Caco-2 (cell line): ENCODE data around the gene DDOST. TPM values are rescaled to one million over a fixed set of nuclear protein-coding genes. Genes with fewer than 3 reads are reported as not detected.

Source experiments
- BruUV-seq: library from RNA; stranded (reverse); fragments of 400-500 nt; replicated peaks from 2 replicates; lab custom pipeline; 2021; lab: Mats Ljungman, UMichigan
- CTCF ChIA-PET: fragments of 300-600 bp; sonication (Branson Sonifier 250); formaldehyde crosslinking; loops from one replicate; lab custom pipeline; 2022; ENCODE audit warnings: antibody characterized with exemption; lab: Charles Lee
- POLR2A ChIA-PET: fragments of 300-600 bp; sonication (Branson Sonifier 250); formaldehyde crosslinking; loops from one replicate; lab custom pipeline; 2022; ENCODE audit warnings: antibody characterized with exemption; lab: Charles Lee
- DNase-seq, 2 experiments: peaks; one replicate each; pipeline versions ENCODE4 v3.0.0 to v3.0.0-alpha.2; 2020 to 2022
- H3K27me3 ChIP-seq: replicated peaks from 2 replicates; pipeline ENCODE4 v1.6.0; 2011; ENCODE audit warnings: low read length; ENCODE audit not compliant: control insufficient read depth, insufficient read depth
- H3K36me3 ChIP-seq: 2 replicates; pipeline ENCODE4 v1.5.1; 2011; ENCODE audit warnings: low read length; ENCODE audit not compliant: control insufficient read depth, insufficient read depth
- H3K4me1 ChIP-seq: fragments of 250-450 bp; sonication (Bioruptor Pico); 2 replicates; pipeline ENCODE4 v1.5.1; 2020; ENCODE audit warnings: mild to moderate bottlenecking
- H3K4me3 ChIP-seq: 2 replicates; pipeline ENCODE4 v1.5.1; 2011; ENCODE audit warnings: low read depth, mild to moderate bottlenecking, control low read depth, low read length
- H3K9me3 ChIP-seq: fragments of 250-450 bp; sonication (Bioruptor Pico); 2 replicates; pipeline ENCODE4 v1.5.1; 2020; ENCODE audit warnings: mild to moderate bottlenecking, moderate library complexity
- H3K27ac Mint-ChIP-seq: one replicate; pipeline ENCODE4 v1.8.0; 2022; ENCODE audit warnings: mixed read lengths; ENCODE audit not compliant: unreplicated experiment
- H3K27me3 Mint-ChIP-seq: one replicate; pipeline ENCODE4 v1.8.0; 2022; ENCODE audit warnings: mixed read lengths; ENCODE audit not compliant: insufficient read depth, unreplicated experiment
- H3K36me3 Mint-ChIP-seq: one replicate; pipeline ENCODE4 v1.8.0; 2022; ENCODE audit warnings: mild to moderate bottlenecking, mixed read lengths; ENCODE audit not compliant: insufficient read depth, unreplicated experiment
- H3K4me1 Mint-ChIP-seq: one replicate; pipeline ENCODE4 v1.8.0; 2022; ENCODE audit warnings: low read depth, mixed read lengths; ENCODE audit not compliant: unreplicated experiment
- H3K4me3 Mint-ChIP-seq: one replicate; pipeline ENCODE4 v1.8.0; 2022; ENCODE audit warnings: mild to moderate bottlenecking, moderate library complexity, mixed read lengths; ENCODE audit not compliant: unreplicated experiment
- H3K9me3 Mint-ChIP-seq: one replicate; pipeline ENCODE4 v1.8.0; 2022; ENCODE audit warnings: mixed read lengths; ENCODE audit not compliant: unreplicated experiment
- intact Hi-C: fragments of 100-400 bp; cut with micrococcal nuclease; formaldehyde crosslinking; loops from one replicate; pipeline ENCODE4 v1.10.0; 2022; ENCODE audit not compliant: unreplicated experiment
- total RNA-seq: library from RNA; stranded (reverse); gene quantifications from 2 replicates; pipeline ENCODE4 v1.2.3, GENCODE V29; 2022
- TF ChIP-seq, protein P1 (sequence below), 2 experiments: fragments of 200-600 bp in 1 of 2; IDR thresholded peaks; 1 replicate in 1 of 2; 2 replicates in 1 of 2; pipeline versions ENCODE4 v1.5.1 to v1.8.0; 2011 to 2022; ENCODE audit warnings: antibody characterized with exemption in 1 of 2, control low read depth in 1 of 2, inconsistent platforms in 1 of 2, low read depth in 1 of 2, low read length in 1 of 2, mild to moderate bottlenecking in 1 of 2, moderate library complexity in 1 of 2; ENCODE audit not compliant: insufficient read depth in 1 of 2, severe bottlenecking in 1 of 2, unreplicated experiment in 1 of 2

Gene DDOST
- total RNA-seq, 1 experiment from 2014 or later = 339 TPM

DNA sequence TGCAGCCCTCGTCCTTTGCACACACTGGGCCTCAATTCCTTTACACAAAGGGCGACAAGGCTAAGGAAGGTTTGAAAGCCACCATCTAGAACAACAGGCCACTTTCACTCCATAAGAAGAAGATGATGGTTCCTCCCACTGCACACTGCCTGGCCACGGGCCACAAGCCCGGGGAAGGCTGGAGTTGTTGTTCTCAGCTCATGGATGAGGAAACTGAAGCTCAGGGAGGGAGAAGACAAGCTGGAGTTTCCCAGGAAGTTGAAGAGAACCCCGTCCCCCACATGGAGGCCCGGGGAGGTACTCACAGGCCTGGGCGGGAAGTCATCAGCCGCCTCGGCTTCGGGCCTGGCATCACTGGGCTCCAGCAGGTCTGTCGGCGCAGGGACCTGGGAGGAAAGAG lies 24.6 kb upstream of the DDOST start:
- no peaks in the 10 kb centered on the region for H3K9me3 ChIP-seq
- no TSS peak for BruUV-seq
- no peaks in the 10 kb centered on the region for H3K27me3 ChIP-seq
- POLR2A ChIA-PET = no interaction called here
- intact Hi-C loops = no loop called here
- H3K27ac Mint-ChIP-seq = no peak overlapping the region
- H3K4me3 Mint-ChIP-seq = no peak overlapping the region
- CTCF ChIA-PET = no interaction called here
- H3K4me3 ChIP-seq = no peak overlapping the region
- H3K36me3 Mint-ChIP-seq = no peaks in the 10 kb centered on the region
- no peaks in the 10 kb centered on the region for H3K36me3 ChIP-seq
- H3K4me1 ChIP-seq = no peaks in the 10 kb centered on the region
- H3K9me3 Mint-ChIP-seq = no peaks in the 10 kb centered on the region
- H3K4me1 Mint-ChIP-seq = no peaks in the 10 kb centered on the region
- TF ChIP-seq, protein P1, sequence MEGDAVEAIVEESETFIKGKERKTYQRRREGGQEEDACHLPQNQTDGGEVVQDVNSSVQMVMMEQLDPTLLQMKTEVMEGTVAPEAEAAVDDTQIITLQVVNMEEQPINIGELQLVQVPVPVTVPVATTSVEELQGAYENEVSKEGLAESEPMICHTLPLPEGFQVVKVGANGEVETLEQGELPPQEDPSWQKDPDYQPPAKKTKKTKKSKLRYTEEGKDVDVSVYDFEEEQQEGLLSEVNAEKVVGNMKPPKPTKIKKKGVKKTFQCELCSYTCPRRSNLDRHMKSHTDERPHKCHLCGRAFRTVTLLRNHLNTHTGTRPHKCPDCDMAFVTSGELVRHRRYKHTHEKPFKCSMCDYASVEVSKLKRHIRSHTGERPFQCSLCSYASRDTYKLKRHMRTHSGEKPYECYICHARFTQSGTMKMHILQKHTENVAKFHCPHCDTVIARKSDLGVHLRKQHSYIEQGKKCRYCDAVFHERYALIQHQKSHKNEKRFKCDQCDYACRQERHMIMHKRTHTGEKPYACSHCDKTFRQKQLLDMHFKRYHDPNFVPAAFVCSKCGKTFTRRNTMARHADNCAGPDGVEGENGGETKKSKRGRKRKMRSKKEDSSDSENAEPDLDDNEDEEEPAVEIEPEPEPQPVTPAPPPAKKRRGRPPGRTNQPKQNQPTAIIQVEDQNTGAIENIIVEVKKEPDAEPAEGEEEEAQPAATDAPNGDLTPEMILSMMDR (IDR thresholded peaks at IDR 0.05; ENCODE audit: insufficient read depth in 1 of 2, low read depth in 1 of 2, low read length in 1 of 2, severe bottlenecking in 1 of 2, unreplicated experiment in 1 of 2) = no peak
- DNase-seq = no peak
- no peaks in the 10 kb centered on the region for H3K27me3 Mint-ChIP-seq

DNA sequence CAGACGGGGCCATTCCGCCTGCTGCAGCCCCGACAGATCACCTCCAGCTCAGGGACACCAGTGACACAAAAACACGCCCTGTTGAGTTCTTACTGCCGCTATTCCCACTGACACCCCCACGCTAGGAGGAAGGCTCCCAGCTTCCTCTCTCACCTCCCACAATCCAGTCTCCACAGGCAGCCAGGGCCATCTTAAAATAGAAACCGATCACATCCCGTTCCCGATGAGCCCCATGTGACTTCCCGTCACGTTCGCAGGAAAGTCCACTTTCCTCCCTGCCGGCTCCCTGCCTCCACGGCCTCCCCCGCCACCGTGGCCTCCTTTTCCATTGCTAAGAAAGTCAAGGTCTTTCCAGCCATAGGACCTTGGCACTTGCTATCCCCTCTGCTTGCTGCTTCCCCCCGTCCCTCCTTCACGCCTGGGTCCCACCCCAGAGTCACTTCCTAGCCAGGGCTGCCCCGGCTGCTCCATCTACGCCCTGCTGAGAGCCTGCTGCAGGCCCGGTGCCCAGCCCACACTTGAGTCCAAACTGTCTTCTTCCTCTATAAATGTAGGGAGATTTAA lies 24.0 kb upstream of the DDOST start:
- no peaks in the 10 kb centered on the region for H3K4me1 ChIP-seq
- POLR2A ChIA-PET = no interaction called here
- intact Hi-C loops = no loop called here
- no peaks in the 10 kb centered on the region for H3K9me3 Mint-ChIP-seq
- H3K36me3 Mint-ChIP-seq = no peaks in the 10 kb centered on the region
- no peak for DNase-seq
- no peaks in the 10 kb centered on the region for H3K4me1 Mint-ChIP-seq
- H3K4me3 ChIP-seq = no peak overlapping the region
- no TSS peak for BruUV-seq
- no peaks in the 10 kb centered on the region for H3K9me3 ChIP-seq
- H3K27me3 ChIP-seq = no peaks in the 10 kb centered on the region
- CTCF ChIA-PET = no interaction called here
- TF ChIP-seq, protein P1 (IDR thresholded peaks at IDR 0.05; ENCODE audit: insufficient read depth in 1 of 2, low read depth in 1 of 2, low read length in 1 of 2, severe bottlenecking in 1 of 2, unreplicated experiment in 1 of 2) = no peak
- H3K27me3 Mint-ChIP-seq = no peaks in the 10 kb centered on the region
- H3K4me3 Mint-ChIP-seq = no peak overlapping the region
- no peak overlapping the region for H3K27ac Mint-ChIP-seq
- no peaks in the 10 kb centered on the region for H3K36me3 ChIP-seq

DNA sequence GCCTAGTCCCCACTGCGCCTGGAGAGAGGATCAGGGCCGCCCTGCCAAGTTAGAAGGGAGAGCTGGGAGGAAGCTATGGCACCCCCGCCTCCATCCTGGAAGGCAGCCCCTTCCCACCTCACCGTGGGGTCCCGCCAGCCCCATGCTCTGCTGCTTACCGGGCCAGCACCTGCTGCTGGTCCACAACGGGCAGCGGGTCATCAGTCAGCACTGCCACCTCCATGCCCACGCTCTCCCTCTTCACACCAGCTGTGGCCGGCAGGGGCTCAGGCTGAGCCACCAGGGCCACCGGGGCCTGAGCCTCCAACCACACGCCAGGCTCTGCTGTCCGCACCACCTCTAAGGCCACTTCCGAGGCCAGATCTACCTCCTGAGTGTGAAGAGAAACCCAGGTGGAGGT lies 23.5 kb upstream of the DDOST start:
- TF ChIP-seq, protein P1 (IDR thresholded peaks at IDR 0.05; ENCODE audit: insufficient read depth in 1 of 2, low read depth in 1 of 2, low read length in 1 of 2, severe bottlenecking in 1 of 2, unreplicated experiment in 1 of 2) = no peak
- no peaks in the 10 kb centered on the region for H3K27me3 ChIP-seq
- Mint-ChIP-seq H3K27ac (no peak overlapping the region), H3K27me3 (no peaks in the 10 kb centered on the region), H3K4me3 (no peak overlapping the region), H3K36me3 (no peaks in the 10 kb centered on the region), H3K9me3 (no peaks in the 10 kb centered on the region), H3K4me1 (no peaks in the 10 kb centered on the region)
- ChIA-PET POLR2A (no interaction called here), CTCF (no interaction called here)
- H3K4me3 ChIP-seq = no peak overlapping the region
- intact Hi-C loops = no loop called here
- no peaks in the 10 kb centered on the region for H3K9me3 ChIP-seq
- DNase-seq = no peak
- H3K4me1 ChIP-seq = no peaks in the 10 kb centered on the region
- no peaks in the 10 kb centered on the region for H3K36me3 ChIP-seq
- BruUV-seq = no TSS peak
